HG02943 (cell line): ENCODE measurements around the gene TGOLN2.
"Not testable (repeated sequence)": the region's sequence is repeated elsewhere in the genome, so short reads cannot be mapped to it uniquely, and the experiment has no call there.

ENCODE experiments used
- ATAC-seq: cut with Tn5 transposase; IDR thresholded peaks from one replicate; pipeline ENCODE4 v1.9.1; 2021; ENCODE audit warnings: mild to moderate bottlenecking, low read depth, moderate library complexity; ENCODE audit not compliant: unreplicated experiment

TGOLN2 gene

GRCh38 chr2:85327822-85328617 is at the start of gene TGOLN2:
TSS of gene TGOLN2 (minus strand) at chr2:85327989. CDS start at chr2:85327962, 27 bp downstream.
- ATAC-seq, result peak; percentile 89

- no peak for ATAC-seq
Measured at GRCh38 chr2:85377083-85377482, 49.3 kb upstream of the TGOLN2 start.

GRCh38 chr2:85376291-85377065 is 48.7 kb upstream of the TGOLN2 start:
- ATAC-seq, result no peak

DNA sequence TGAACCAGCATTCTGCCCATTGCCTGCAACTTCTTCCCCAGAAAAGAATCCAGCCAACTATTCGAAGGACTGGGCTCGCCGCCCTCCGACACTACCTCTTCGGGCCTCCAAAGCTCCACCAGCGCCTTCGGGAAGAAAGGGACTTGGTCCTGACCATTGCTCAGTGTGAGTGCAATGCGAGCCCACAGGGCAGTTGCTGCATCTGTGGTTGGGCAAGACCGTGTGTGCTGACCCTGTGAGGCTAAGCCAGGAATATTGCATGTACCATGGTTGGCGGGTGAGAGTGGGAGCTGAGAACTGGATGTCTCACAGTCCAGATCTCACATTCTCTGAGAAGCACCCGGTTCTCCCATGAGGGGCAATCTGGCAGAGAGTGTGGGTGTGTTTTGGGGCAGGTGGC is 43.3 kb upstream of the TGOLN2 start:
- no peak for ATAC-seq

DNA sequence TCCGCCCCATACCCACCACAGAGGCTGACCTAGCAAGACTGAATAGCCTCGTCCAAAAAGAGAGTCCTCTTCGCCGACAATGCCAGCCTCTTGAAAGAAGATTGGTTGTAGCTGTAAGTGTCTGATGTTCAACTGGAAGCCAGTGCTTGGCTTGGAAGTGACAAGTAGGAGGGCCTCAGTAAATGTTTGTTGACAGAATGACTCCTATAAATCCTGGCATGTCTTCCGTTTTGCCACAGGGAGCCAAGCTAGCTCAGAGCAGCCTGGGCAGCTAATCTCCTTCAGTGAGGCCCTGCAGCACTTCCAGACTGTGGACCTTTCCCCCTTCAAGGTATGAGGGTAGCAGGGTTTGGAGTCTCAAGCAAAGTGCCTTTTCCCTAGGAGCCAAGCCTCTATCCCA is 41.7 kb upstream of the TGOLN2 start:
- ATAC-seq, result no peak

DNA sequence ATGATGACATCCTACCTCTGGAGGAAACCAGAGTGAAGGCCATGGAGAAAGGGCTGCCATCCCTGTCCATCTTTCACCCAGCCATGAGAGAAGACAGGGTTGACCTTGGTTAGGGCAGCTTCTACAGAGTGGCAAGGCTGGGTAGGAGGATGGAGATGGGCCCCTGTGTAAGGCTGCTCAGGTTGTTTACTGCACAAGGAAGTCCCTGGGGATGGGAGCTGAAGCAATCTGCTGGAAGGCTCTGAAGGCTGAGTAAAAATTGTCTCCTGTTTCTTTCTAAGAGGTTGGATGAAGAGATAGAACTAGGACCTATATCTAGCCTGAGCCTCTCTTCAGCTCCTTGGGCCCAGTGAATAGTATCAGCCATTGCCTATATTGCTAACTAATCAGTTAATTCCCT is 41.1 kb upstream of the TGOLN2 start:
- no peak for ATAC-seq

GRCh38 chr2:85367180-85367579 is 39.4 kb upstream of the TGOLN2 start:
- ATAC-seq, result no peak

- not testable (repeated sequence) for ATAC-seq
Measured at GRCh38 chr2:85362653-85363387, 35.0 kb upstream of the TGOLN2 start.

GRCh38 chr2:85357736-85358135 is 29.9 kb upstream of the TGOLN2 start:
- no peak for ATAC-seq

GRCh38 chr2:85356186-85356585 is 28.4 kb upstream of the TGOLN2 start:
- no peak for ATAC-seq

DNA sequence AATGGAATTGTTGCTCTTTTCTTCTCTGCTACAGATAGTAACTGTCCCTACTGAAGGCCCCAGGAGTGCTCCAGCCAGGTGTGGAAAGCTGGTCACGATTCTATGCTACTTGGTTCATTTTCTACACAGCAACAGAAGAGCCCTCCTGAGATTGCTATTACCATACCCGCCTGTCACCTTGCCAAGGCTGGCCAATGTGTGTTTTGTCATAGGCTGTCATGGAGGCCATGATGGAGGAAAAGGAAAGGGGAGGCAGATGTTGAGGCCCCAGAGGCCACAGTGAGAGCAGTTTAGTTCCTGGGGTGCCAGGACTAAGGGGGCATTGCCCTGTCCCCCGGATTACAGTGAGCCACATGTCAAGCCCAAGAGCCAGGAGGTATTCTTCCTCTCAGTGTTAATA is 27.7 kb upstream of the TGOLN2 start:
- ATAC-seq, result no peak

DNA sequence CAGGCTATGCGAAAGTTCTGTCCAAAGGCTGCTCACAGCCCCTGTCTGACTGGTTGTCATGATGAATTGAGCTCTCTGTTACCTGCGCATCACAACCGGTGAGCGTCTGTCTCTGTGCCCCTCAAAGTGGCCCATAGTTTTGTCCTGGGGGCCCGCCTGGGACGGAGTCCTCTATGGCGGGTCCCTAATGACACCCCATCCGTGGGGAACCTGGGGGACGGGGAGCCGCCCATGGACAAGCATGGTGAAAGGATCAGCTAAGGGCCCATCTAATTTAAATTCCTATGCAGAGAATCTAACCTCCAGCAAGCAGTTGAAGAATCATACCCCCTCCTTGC is 27.3 kb upstream of the TGOLN2 start:
- ATAC-seq, result no peak

GRCh38 chr2:85354286-85355072 is 26.7 kb upstream of the TGOLN2 start, which contains the start of the genes ELMOD3 and RETSAT:
TSS of gene ELMOD3 (plus strand) at chr2:85354769. CDS start at chr2:85357199, 2,430 bp downstream.
TSS of gene RETSAT (minus strand) at chr2:85354528. CDS start at chr2:85354507, 21 bp downstream.
- peak; percentile 94 for ATAC-seq

GRCh38 chr2:85353876-85354285 is 26.1 kb upstream of the TGOLN2 start:
- ATAC-seq, result peak; percentile 6

- ATAC-seq, result no peak
Measured at GRCh38 chr2:85347599-85347998, 19.8 kb upstream of the TGOLN2 start.

DNA sequence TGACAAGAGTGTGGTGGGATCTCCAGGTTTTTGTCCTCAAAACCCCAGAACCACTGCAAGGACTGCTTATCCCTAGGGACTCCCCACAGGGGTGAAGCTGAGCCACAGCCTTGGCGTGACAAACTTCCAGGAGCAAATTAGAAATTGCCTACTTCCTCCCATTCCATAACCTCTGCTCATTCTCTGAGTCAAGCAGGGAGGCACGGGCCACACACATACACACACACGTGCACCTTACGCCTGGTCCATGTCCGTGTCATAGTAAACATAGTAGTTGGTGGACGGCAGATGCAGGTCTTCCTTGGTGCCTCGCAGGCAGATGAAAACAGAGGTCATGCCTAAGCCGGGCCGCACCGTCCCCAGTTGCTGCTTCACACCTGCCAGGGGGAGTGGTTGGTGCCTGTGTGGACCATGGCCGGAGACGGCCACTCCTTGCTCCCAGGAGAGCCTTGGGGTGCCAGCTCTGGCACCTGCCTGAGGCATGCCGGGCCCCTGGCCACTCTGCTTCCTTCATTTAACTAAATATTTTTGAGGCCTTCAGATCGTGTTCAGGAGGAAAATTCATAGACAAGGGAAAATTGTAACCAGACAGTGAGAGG is 16.7 kb upstream of the TGOLN2 start:
- ATAC-seq, result no peak

GRCh38 chr2:85343207-85343895 is 15.6 kb upstream of the TGOLN2 start:
- ATAC-seq, result not testable (repeated sequence)

GRCh38 chr2:85342156-85342555 is 14.4 kb upstream of the TGOLN2 start:
- no peak for ATAC-seq
